Panc1 (cell line): ENCODE results near the gene FN1. TPM values are rescaled to one million over a fixed set of nuclear protein-coding genes. Genes with fewer than 3 reads are reported as not detected.

Experiments used
- ATAC-seq: fragments of 200-7000 bp; cut with Tn5 transposase; 2 replicates; pipeline ENCODE4 v1.9.1; 2020; ENCODE audit warnings: mild to moderate bottlenecking, moderate library complexity
- BruUV-seq: library from RNA; stranded (reverse); fragments of 400-500 nt; replicated peaks from 2 replicates; lab custom pipeline; 2021; lab: Mats Ljungman, UMichigan
- CTCF ChIA-PET: fragments of 300-600 bp; sonication (Branson Sonifier 250); formaldehyde crosslinking; loops from one replicate; lab custom pipeline; 2022; ENCODE audit warnings: antibody characterized with exemption; lab: Charles Lee
- POLR2A ChIA-PET: fragments of 300-600 bp; sonication (Branson Sonifier 250); formaldehyde crosslinking; loops from one replicate; lab custom pipeline; 2022; ENCODE audit warnings: antibody characterized with exemption; lab: Charles Lee
- DNase-seq: peaks from one replicate; pipeline ENCODE4 v3.0.0-alpha.2; 2010; ENCODE audit warnings: low read depth, low spot score
- H3K27ac ChIP-seq: 2 replicates; pipeline ENCODE4 v1.5.1; 2011; ENCODE audit warnings: mild to moderate bottlenecking, low read length, inconsistent platforms
- H3K27me3 ChIP-seq: fragments of 200-500 bp; sonication (Bioruptor generic); 2 replicates; pipeline ENCODE4 v1.6.0; 2014; ENCODE audit warnings: low read length, inconsistent platforms; ENCODE audit not compliant: control insufficient read depth, insufficient read depth
- H3K36me3 ChIP-seq: fragments of 200-500 bp; sonication (Bioruptor generic); 2 replicates; pipeline ENCODE4 v1.5.1; 2014; ENCODE audit warnings: inconsistent platforms, mild to moderate bottlenecking, low read length, moderate library complexity; ENCODE audit not compliant: control insufficient read depth, insufficient read depth
- H3K4me1 ChIP-seq: 2 replicates; pipeline ENCODE4 v1.5.1; 2011; ENCODE audit warnings: inconsistent platforms, mild to moderate bottlenecking, low read length, moderate library complexity; ENCODE audit not compliant: control insufficient read depth, insufficient read depth
- H3K4me3 ChIP-seq, 2 experiments: 2 replicates each; pipeline ENCODE4 v1.5.1; 2011 to 2012; ENCODE audit warnings: low read depth in 2 of 2, low read length in 2 of 2, mild to moderate bottlenecking in 2 of 2, inconsistent platforms in 1 of 2, moderate library complexity in 1 of 2
- H3K9me3 ChIP-seq: fragments of 200-500 bp; sonication (Bioruptor generic); 2 replicates; pipeline ENCODE4 v1.5.1; 2014; ENCODE audit warnings: low read depth, mild to moderate bottlenecking, inconsistent platforms, low read length, moderate library complexity; ENCODE audit not compliant: control insufficient read depth, insufficient read depth
- POLR2AphosphoS5 ChIP-seq: IDR thresholded peaks from 2 replicates; pipeline ENCODE4 v1.6.1; 2012; ENCODE audit warnings: mild to moderate bottlenecking, low read depth, low read length, moderate library complexity
- REST ChIP-seq, 2 experiments: IDR thresholded peaks; 2 replicates each; pipeline ENCODE4 v1.6.1; 2011 to 2012; ENCODE audit warnings: low read depth in 2 of 2, control low read depth in 1 of 2, low read length in 1 of 2, mild to moderate bottlenecking in 1 of 2, moderate library complexity in 1 of 2; ENCODE audit not compliant: insufficient read depth in 1 of 2
- SIN3A ChIP-seq: IDR thresholded peaks from 2 replicates; pipeline ENCODE4 v1.6.1; 2012; ENCODE audit warnings: low read depth, mild to moderate bottlenecking, low read length, moderate library complexity, borderline replicate concordance; ENCODE audit not compliant: insufficient read depth
- TCF7L2 ChIP-seq: IDR thresholded peaks from 2 replicates; pipeline ENCODE4 v1.6.1; 2011; ENCODE audit warnings: mild to moderate bottlenecking, low read depth, low read length, inconsistent platforms
- in situ Hi-C: cut with HindIII; loops from 2 replicates; pipeline ENCODE4 v1.10.0; 2016; ENCODE audit warnings: low sequenced_read_pairs, low pct_unique_long_range_greater_than_20kb
- intact Hi-C: fragments of 100-400 bp; cut with micrococcal nuclease; formaldehyde crosslinking; loops from one replicate; pipeline ENCODE4 v1.10.0; 2022; ENCODE audit not compliant: unreplicated experiment
- total RNA-seq: library from RNA; stranded (reverse); gene quantifications from one replicate; pipeline ENCODE4 v1.2.1, GENCODE V29; 2021; ENCODE audit not compliant: unreplicated experiment
- TF ChIP-seq, protein P1 (sequence below): fragments of 450-650 bp; IDR thresholded peaks from 2 replicates; pipeline ENCODE4 v1.5.1; 2017; ENCODE audit warnings: mild to moderate bottlenecking

The FN1 gene
- total RNA-seq, 1 experiment from 2014 or later: 4.2 TPM

GRCh38 chr2:215367662-215368492, 68.0 kb downstream of the FN1 start:
- Histone ChIP-seq H3K4me3 (no peak overlapping the region), H3K36me3 (no peaks in the 10 kb centered on the region), H3K27me3 (no peaks in the 10 kb centered on the region), H3K4me1 (no peaks in the 10 kb centered on the region), H3K9me3 (no peaks in the 10 kb centered on the region), H3K27ac (no peak overlapping the region)
- in situ Hi-C loops: no loop called here
- ATAC-seq (no peak), DNase-seq (no peak)
- TF ChIP-seq, protein P1, sequence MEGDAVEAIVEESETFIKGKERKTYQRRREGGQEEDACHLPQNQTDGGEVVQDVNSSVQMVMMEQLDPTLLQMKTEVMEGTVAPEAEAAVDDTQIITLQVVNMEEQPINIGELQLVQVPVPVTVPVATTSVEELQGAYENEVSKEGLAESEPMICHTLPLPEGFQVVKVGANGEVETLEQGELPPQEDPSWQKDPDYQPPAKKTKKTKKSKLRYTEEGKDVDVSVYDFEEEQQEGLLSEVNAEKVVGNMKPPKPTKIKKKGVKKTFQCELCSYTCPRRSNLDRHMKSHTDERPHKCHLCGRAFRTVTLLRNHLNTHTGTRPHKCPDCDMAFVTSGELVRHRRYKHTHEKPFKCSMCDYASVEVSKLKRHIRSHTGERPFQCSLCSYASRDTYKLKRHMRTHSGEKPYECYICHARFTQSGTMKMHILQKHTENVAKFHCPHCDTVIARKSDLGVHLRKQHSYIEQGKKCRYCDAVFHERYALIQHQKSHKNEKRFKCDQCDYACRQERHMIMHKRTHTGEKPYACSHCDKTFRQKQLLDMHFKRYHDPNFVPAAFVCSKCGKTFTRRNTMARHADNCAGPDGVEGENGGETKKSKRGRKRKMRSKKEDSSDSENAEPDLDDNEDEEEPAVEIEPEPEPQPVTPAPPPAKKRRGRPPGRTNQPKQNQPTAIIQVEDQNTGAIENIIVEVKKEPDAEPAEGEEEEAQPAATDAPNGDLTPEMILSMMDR: no peak
- ChIA-PET POLR2A (no interaction called here), CTCF (no interaction called here)
- BruUV-seq: no TSS peak
- intact Hi-C loops: no loop called here

GRCh38 chr2:215366440-215367032, 69.3 kb downstream of the FN1 start:
- no peak for DNase-seq
- in situ Hi-C loops: no loop called here
- H3K9me3 ChIP-seq: no peaks in the 10 kb centered on the region
- no peak for ATAC-seq
- BruUV-seq: no TSS peak
- no peak overlapping the region for H3K4me3 ChIP-seq
- ChIA-PET CTCF (no interaction called here), POLR2A (interaction anchor here (0.5 kb wide), 1 partner anchor 23 kb away, joined by 9 read pairs; no protein-coding TSS in a partner anchor)
- H3K27me3 ChIP-seq: no peaks in the 10 kb centered on the region
- no peak overlapping the region for H3K27ac ChIP-seq
- no peaks in the 10 kb centered on the region for H3K36me3 ChIP-seq
- intact Hi-C loops: no loop called here
- no peaks in the 10 kb centered on the region for H3K4me1 ChIP-seq
- no peak for TF ChIP-seq POLR2AphosphoS5
- TF ChIP-seq REST (IDR thresholded peaks at IDR 0.05; ENCODE audit: insufficient read depth in 1 of 2, low read depth in 2 of 2, low read length in 1 of 2): no peak
- TF ChIP-seq, protein P1: no peak
- no peak for TF ChIP-seq SIN3A
- TF ChIP-seq TCF7L2: no peak
